GM12864 (cell line): ENCODE results near the gene FLT1.

Source experiments
- DNase-seq: peaks from one replicate; pipeline ENCODE4 v3.0.0-alpha.2; 2011; ENCODE audit warnings: low read depth
- H3K4me3 ChIP-seq: 2 replicates; pipeline ENCODE4 v1.5.1; 2011; ENCODE audit warnings: mild to moderate bottlenecking, low read depth, low read length, control low read depth
- CTCF ChIP-seq: IDR thresholded peaks from 2 replicates; pipeline ENCODE4 v1.5.1; 2011; ENCODE audit warnings: low read depth, mild to moderate bottlenecking, moderate library complexity, low read length, control low read depth, inconsistent platforms; ENCODE audit errors: missing control alignments

Gene FLT1

GRCh38 chr13:28329395-28330158, 165.4 kb downstream of the FLT1 start:
- no peak for DNase-seq
- H3K4me3 ChIP-seq = no peak overlapping the region
- TF ChIP-seq CTCF = no peak

GRCh38 chr13:28328271-28328607, 166.7 kb downstream of the FLT1 start:
- no peak overlapping the region for H3K4me3 ChIP-seq
- no peak for DNase-seq
- TF ChIP-seq CTCF = no peak

GRCh38 chr13:28327373-28328270, 167.3 kb downstream of the FLT1 start:
- no peak for TF ChIP-seq CTCF
- DNase-seq = no peak
- no peak overlapping the region for H3K4me3 ChIP-seq

- no peak for TF ChIP-seq CTCF
- H3K4me3 ChIP-seq = no peak overlapping the region
- no peak for DNase-seq
These were observed 168.9 kb downstream of the FLT1 start for GRCh38 chr13:28326056-28326455.

- TF ChIP-seq CTCF = no peak
- no peak for DNase-seq
These were observed 169.9 kb downstream of the FLT1 start for GRCh38 chr13:28325022-28325421.

GRCh38 chr13:28324181-28324789, 170.6 kb downstream of the FLT1 start:
- DNase-seq = peak; percentile 31

More at GRCh38 chr13:28325022-28325421, 169.9 kb downstream of the FLT1 start:
- no peak overlapping the region for H3K4me3 ChIP-seq

More at GRCh38 chr13:28324181-28324789, 170.6 kb downstream of the FLT1 start:
- peak; percentile 91 for TF ChIP-seq CTCF
- H3K4me3 ChIP-seq = no peak overlapping the region
